ENCODE results near the gene TTC12.

Gene TTC12

DNA sequence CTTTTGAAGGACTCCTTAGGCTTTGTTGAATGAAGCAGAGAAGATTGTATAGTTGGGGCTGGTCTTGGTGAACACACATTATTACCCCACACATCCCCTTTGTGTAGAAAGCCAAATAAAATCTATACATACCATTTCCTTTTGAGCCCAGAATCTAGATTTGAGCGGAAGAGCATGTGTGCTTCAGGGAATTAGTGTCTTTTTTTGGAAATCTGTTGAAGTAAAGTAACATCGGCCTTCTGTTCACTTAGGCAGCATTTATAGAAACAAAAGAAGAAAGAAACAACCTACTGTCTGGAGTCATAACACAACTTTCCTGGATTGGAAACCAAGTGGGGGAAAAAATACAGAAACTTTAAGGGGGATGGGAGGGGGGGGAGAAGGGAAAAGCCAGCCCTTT is 37.9 kb upstream of the TTC12 start:
- no peak for DNase-seq (ENCODE audit: low read depth)
- in situ Hi-C loops (cut with HindIII; ENCODE audit: low sequenced_read_pairs) = no loop called here
- TF ChIP-seq, protein P1, sequence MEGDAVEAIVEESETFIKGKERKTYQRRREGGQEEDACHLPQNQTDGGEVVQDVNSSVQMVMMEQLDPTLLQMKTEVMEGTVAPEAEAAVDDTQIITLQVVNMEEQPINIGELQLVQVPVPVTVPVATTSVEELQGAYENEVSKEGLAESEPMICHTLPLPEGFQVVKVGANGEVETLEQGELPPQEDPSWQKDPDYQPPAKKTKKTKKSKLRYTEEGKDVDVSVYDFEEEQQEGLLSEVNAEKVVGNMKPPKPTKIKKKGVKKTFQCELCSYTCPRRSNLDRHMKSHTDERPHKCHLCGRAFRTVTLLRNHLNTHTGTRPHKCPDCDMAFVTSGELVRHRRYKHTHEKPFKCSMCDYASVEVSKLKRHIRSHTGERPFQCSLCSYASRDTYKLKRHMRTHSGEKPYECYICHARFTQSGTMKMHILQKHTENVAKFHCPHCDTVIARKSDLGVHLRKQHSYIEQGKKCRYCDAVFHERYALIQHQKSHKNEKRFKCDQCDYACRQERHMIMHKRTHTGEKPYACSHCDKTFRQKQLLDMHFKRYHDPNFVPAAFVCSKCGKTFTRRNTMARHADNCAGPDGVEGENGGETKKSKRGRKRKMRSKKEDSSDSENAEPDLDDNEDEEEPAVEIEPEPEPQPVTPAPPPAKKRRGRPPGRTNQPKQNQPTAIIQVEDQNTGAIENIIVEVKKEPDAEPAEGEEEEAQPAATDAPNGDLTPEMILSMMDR (IDR thresholded peaks at IDR 0.05; ENCODE audit: low read depth, low read length, missing control alignments) = no peak
- no peak overlapping the region for H3K4me3 ChIP-seq (ENCODE audit: low read depth, low read length)

DNA sequence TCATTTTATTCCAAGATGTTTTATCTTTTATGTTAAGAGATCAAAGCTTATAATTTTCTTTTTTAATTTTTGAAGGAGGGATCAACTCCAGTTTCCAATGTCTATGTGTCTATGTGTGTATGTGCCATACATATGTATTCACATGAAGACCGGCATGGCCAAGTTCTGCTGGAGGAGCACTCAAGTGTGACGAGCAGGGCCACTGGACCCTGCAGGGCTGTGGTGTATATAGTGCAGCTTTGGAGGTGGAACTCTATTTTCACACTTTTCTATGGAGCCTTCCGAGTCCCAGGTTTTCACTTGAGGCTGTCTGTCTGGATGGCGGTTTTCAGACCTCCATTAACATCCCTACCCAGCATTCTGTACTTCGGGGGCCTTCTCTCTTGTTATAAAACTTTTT is 36.5 kb upstream of the TTC12 start:
- no peak overlapping the region for H3K4me3 ChIP-seq (ENCODE audit: low read depth, low read length)
- in situ Hi-C loops (cut with HindIII; ENCODE audit: low sequenced_read_pairs) = no loop called here
- TF ChIP-seq, protein P1 (IDR thresholded peaks at IDR 0.05; ENCODE audit: low read depth, low read length, missing control alignments) = no peak
- DNase-seq (ENCODE audit: low read depth) = no peak

DNA sequence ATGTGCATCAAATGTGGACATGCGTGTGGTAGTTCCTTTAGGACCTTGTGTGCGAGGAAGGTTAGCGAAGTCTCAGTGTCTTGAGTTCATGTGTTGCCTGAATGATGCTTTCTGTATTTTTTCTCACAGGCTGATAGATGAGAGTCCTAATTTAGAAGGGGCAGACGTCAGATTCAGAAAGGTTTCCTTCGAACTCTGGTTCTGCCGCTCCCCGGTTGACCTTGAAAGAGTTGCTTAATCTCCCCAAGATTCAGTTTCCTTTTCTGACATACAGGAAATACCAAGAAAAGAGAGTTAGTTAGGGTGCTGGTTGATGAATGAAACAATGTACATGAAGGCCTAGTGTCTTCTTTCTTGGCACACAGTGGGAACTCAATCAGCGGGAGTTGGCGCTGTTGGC is 35.9 kb upstream of the TTC12 start:
- TF ChIP-seq, protein P1 (IDR thresholded peaks at IDR 0.05; ENCODE audit: low read depth, low read length, missing control alignments) = no peak
- H3K4me3 ChIP-seq (ENCODE audit: low read depth, low read length) = no peak overlapping the region
- in situ Hi-C loops (cut with HindIII; ENCODE audit: low sequenced_read_pairs) = no loop called here
- no peak for DNase-seq (ENCODE audit: low read depth)

DNA sequence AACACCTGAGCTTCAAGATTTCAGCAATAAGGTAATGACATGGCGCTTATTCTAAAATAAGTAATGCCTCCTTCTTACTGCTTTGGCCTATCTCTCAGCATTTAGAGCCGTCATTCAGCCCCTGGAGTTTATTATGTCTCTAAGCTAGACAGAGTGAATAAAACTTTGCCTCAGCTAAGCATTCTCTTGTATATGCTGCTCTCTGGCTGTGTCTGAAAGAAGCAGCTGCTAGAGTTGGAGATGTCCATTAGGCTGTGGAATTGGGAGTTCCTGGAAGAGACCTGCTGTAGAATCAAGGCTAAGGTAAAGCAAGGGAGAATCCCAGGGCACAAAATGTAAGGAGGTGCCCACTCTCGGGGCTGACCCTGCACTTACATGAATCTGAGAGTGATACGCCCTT is 35.5 kb upstream of the TTC12 start:
- TF ChIP-seq, protein P1 (IDR thresholded peaks at IDR 0.05; ENCODE audit: low read depth, low read length, missing control alignments) = no peak
- no peak for DNase-seq (ENCODE audit: low read depth)
- no peak overlapping the region for H3K4me3 ChIP-seq (ENCODE audit: low read depth, low read length)
- in situ Hi-C loops (cut with HindIII; ENCODE audit: low sequenced_read_pairs) = no loop called here

DNA sequence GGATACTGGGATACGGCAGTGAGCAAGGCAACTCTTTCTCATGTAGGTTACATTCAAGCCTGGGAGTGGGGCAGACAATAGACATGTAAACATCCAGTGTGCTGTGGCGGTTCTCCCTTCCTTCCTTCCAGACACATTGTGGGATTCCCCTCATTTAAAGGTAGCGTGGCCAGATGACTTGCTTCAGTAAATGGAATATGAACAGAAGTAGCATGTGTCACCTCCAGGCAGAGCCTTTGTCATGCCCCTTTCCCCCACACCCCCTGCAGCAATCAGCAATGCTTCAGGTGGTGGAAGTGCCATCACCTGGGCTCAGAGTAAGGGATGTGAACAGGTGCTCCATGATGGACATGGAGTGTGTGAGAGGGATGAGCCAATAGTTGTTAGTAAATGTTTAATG is 34.8 kb upstream of the TTC12 start:
- TF ChIP-seq, protein P1 (IDR thresholded peaks at IDR 0.05; ENCODE audit: low read depth, low read length, missing control alignments) = no peak
- DNase-seq (ENCODE audit: low read depth) = no peak
- in situ Hi-C loops (cut with HindIII; ENCODE audit: low sequenced_read_pairs) = no loop called here
- H3K4me3 ChIP-seq (ENCODE audit: low read depth, low read length) = no peak overlapping the region

DNA sequence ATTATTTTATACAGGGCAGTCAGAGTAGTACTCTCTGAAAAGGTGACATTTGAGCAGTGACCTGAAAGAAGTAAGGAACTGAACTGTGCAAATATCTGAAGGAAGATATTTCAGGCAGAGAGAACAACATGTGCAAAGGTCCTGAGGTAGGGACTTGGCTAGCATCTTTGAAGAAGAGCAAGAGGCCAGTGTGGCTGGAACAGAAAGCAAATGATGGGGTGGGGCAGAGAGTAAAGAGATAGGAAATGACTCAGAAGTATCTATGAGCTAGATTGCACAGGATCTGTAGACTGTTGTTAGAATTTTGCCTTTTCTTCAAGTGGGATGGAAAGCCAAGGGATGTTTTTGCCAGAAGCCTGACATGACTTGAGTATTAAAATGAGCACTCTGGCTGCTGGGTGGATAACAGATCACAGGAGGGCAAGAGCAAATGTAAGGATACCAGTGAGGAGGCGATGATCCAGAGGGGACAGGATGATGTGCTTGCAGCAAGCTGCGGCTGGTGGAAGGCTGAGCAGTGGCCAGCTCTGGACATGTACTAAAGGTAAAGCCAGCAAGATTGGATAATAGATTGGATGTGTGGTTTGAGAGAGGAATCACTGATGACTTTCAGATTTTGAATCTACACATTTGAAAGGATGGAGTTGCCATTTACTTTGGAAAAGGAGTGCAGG is 33.2 kb upstream of the TTC12 start:
- no peak overlapping the region for H3K4me3 ChIP-seq (ENCODE audit: low read depth, low read length)
- no peak for DNase-seq (ENCODE audit: low read depth)
- TF ChIP-seq, protein P1 (IDR thresholded peaks at IDR 0.05; ENCODE audit: low read depth, low read length, missing control alignments) = no peak
- in situ Hi-C loops (cut with HindIII; ENCODE audit: low sequenced_read_pairs) = no loop called here
